NCI-H510A treated with DMSO at 0.1 percent for 48 hours (cell line): ENCODE data around the gene CELSR2.
"Not testable (repeated sequence)": the region's sequence is repeated elsewhere in the genome, so short reads cannot be mapped to it uniquely, and the experiment has no call there.

Source experiments
- DNase-seq: peaks from one replicate; lab custom pipeline; 2025; lab: John Stamatoyannopoulos, UW

CELSR2 gene, protein sequence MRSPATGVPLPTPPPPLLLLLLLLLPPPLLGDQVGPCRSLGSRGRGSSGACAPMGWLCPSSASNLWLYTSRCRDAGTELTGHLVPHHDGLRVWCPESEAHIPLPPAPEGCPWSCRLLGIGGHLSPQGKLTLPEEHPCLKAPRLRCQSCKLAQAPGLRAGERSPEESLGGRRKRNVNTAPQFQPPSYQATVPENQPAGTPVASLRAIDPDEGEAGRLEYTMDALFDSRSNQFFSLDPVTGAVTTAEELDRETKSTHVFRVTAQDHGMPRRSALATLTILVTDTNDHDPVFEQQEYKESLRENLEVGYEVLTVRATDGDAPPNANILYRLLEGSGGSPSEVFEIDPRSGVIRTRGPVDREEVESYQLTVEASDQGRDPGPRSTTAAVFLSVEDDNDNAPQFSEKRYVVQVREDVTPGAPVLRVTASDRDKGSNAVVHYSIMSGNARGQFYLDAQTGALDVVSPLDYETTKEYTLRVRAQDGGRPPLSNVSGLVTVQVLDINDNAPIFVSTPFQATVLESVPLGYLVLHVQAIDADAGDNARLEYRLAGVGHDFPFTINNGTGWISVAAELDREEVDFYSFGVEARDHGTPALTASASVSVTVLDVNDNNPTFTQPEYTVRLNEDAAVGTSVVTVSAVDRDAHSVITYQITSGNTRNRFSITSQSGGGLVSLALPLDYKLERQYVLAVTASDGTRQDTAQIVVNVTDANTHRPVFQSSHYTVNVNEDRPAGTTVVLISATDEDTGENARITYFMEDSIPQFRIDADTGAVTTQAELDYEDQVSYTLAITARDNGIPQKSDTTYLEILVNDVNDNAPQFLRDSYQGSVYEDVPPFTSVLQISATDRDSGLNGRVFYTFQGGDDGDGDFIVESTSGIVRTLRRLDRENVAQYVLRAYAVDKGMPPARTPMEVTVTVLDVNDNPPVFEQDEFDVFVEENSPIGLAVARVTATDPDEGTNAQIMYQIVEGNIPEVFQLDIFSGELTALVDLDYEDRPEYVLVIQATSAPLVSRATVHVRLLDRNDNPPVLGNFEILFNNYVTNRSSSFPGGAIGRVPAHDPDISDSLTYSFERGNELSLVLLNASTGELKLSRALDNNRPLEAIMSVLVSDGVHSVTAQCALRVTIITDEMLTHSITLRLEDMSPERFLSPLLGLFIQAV (N-terminal part only)

DNA sequence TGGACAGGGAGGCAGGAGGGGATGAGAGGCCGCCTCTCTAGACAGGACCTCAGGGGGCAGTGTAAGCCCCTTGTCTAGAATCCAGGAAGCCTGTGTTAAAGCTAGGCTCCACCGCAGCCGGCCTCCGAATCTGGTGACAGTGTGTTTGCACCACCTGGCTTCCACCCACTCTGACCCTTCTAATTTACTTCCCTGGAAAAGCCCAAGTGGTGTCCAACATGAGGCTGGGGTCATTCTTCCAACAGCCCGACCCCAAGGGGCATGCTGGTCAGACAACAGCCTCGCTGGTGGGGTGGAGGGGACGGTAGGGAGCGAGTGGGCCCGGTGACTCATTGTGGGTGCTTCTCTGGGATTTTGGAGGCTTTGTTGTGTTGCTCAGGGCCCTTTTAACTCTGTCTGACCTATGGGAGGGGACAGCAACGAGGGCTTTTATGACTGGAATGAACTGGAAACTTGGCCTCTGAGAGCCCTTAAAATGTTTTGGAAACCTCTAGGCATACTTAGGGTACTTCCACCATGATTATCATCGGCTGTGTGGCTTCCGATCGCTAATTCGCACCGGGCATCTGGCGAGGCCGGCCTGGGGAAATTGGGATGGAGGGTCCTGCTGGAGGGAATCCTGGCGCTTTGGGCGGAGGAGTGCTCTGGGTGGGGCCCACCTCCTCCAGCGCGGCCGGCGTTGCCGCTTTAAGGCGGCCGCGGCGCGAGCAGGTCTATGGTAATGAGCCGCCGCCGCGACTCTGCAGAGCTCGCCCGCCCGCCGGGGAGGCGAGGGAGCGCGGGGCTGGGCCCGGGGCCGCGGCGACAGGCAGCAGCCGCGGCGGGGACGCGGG lies at the start of gene CELSR2:
CELSR2 (plus strand) TSS at position 743 of the 833 bp plus-strand sequence. CDS start 541 bp downstream, outside the sequence.
- DNase-seq: peak; percentile 38

DNA sequence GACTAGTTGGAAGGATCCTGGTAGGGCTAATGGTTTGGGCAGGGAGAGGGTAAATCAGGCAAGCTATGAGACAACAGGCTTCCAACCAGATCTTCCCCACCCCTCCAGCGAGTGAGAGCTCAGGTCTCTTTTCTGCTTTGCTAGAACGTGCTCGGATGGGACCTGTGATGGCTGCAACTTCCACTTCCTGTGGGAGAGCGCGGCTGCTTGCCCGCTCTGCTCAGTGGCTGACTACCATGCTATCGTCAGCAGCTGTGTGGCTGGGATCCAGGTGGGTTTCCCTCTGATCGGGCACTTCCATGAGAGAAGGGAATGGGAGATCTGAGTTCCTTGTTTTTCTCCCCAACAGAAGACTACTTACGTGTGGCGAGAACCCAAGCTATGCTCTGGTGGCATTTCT lies 49.6 kb upstream of the CELSR2 start:
- DNase-seq: no peak

DNA sequence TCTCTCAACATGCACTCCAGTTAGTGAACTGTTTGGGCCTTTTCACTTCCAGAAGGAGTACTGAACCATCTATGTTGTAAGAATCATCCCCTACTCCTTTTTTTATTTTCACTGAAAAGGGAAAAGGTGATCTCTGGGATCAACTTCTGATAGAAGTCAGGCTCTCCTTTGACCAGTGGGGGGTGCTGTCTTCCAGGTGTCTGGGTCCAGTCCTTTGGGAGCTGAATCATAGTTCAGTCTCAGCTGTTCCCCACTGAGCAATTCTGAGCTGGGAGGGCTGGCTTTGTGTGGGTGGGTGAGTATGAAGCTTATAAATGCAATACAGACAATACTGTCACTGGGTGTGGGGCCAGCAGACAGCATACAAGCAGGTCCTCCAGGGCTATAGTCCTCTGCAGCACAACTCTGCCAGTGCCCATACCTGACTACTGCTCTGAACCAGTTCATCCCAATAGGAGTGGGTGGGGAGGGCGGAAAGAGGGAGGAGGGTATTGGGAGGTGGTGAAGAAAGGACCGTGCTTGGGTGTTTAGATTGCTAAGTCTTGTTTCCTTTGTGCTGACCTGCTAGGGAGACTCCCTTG lies 48.1 kb upstream of the CELSR2 start:
- DNase-seq: no peak

DNA sequence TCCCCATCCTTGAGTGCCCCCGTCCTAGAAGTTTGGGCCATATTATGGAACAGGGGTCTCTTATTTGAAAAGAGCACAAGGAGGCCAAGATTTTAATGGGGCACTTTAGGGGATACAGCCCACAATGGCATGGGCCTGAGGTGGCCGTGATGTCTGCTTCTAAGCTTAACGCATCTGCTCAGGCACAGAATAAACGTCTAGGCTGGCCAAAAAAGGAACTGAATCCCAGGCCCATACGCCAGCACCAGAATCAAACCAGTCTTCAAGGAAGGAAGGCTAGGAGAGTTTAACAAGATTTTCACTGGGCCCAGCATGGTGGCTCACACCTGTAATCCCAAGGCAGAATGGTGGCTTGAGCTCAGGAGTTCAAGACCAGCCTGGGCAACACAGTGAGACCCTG lies 44.9 kb upstream of the CELSR2 start:
- DNase-seq: no peak

DNA sequence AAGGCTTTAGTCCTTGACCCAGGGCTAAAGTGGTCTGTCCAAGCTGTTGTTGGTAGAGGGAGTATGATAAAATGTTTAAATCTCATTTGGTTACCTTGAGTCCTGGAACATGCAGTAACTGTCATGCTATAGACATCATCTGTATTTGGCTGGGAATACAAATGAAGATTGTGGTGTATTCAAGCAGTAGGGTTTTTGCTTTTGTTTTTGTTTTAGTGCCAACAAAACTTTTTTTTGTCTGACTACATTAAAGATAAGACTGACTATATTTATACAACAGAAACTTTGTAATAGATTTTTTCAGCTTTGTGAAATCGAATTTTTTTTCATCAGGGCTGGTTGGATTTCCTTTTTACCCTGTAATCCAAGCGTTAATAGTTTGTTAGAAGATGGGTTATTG lies 43.0 kb upstream of the CELSR2 start:
- no peak for DNase-seq

DNA sequence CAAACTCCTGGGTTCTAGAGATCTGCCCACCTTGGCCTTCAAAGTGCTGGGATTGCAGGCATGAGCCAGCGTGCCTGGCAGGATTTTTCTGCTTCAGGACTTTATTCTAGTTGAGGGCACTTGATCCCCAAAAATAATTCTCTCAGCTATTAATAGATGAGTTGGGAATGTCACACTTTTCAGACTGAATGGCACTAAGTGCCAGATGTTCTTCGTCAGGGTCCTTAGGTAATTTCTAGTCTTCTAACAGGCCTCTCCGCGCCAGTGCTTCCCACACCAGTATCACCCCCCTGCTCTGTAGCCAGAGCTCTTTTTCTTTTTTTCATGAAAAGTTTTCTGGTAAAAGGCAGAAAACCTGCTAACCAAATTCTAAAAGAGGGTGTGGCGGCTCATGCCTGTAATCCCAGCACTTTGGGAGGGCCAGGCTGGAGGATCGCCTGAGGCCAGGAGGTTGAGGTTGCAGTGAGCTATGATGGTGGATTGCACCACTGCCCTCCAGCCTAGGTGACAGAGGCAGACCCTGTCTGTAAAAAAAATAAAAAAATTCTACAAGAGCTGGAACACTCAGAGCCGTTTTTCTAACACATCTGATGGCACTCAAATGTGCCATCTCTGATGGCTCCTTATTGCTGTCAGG lies 41.8 kb upstream of the CELSR2 start:
- no peak for DNase-seq

DNA sequence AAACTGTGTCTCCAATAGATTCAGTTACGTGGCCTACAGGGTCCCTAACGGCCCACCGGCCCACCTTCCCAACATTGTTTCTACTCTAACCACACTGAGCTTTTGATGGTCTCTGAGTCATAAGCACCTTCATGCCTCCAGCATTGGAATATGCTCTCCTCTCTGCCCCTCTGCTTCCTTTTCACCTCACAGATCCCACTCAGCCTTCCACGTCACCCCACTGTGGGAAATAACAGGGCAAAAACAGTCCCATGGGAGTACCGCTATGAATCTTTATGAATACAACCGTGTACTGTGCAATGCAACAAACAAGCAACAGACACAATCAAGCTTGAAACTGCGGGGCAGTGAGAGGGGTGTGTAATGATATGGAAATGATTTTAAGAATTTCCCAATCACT lies 40.9 kb upstream of the CELSR2 start:
- DNase-seq: no peak

DNA sequence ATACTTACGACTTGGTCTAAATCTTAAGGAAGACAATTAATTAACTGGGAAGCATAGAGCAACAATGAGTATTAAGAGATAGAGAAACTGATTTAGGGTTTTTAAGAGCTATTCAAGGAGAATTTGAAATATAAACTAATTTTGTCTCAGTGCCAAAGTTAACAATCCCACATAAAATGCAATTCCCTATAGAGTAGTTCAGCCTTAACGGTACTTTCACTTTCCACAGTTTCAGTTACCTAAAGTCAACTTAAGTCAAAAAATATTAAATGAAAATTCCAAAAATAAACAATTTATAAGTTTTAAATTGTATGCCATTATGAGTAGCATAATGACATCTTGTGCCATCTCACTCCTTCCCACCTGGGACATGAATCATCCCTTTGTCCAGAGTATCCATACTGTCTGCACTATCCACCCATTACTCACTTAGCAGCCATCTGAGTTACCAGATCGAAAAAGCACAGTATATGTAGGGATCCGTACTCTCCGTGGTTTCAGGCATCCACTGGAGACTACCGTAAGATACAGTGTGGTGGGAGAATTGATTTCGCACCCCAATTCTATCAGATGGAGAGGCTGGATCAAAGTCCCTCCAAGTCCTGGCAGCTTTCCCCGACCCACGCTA lies 40.4 kb upstream of the CELSR2 start:
- no peak for DNase-seq

DNA sequence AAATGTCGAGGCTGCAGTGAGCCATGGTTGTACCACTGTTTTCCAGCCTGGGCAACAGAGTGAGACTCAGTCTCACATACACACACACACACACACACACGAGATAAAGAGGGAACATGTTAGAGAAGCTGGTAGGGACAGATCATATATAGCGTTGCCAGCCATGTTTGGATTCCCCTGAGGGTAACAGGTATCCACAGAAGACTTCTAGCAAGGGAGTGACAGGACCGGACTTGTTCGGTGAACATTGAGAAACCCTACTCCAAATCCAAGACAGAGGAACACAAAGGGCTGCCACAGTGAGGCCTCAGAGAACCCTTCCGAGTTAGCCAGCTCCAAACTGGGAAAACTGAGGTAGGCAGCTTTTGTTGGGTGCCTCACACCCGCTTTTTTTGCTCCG lies 39.3 kb upstream of the CELSR2 start:
- DNase-seq: no peak

DNA sequence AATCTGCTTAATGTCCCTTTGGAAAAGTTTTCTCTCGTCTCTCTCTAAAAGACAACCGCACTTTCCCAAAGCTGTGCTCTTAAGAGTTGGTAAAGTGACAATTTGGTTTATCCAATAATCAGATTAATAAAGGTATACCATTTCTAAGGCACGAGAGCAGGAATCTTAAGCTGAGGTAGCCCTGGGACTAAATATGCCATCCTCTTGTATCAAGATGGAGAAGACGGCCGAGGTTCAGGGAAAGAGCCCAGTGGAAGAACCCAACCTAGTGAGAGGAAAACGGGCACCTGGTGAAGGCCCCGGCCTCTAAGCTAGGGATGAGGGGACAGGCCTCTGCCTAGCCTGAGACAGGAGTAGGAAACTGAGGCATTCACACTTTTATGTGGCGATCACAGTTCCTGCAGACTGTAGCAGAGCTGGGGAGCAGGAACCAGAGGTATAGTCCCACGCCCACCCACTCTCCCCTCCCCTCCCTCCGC lies 36.0 kb upstream of the CELSR2 start:
- peak; percentile 51 for DNase-seq

DNA sequence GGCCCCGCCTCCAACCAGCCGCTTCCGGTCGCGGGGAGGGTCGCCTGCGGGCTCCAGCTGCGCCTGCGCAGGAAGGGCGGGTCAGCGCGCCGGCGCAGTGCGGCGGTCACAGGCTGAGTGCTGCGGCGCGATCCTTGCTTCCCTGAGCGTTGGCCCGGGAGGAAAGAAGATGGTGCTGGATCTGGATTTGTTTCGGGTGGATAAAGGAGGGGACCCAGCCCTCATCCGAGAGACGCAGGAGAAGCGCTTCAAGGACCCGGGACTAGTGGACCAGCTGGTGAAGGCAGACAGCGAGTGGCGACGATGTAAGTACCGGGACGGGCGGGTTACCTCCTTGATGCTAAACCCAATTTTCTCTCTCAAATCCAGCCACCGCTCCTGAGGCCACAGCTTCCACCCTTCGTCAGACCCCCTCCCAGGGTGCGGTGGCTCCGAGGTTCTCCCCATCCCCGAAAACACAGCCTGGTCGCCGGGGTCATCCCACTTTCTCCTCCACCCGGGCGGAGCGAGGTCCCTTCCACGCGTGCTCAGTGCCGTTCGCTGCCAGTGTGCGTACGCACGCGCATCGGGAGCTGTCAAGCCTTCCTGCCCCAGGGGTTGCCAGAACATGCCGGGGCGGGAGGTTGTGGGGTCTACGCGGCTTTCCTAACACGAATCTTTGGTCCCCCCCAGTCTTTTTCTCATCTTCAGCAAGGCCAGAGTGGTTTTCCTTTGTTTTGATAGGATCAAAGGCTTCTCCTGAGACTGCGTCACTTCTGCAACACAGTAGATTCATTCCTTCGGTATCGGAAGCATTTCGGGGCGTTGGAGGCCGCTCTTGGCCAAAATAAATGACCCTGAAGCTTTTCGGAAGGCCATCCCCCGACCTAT lies 35.3 kb upstream of the CELSR2 start, which contains the start of gene SARS1:
SARS1 (plus strand) TSS at position 95 of the 870 bp plus-strand sequence; CDS start at position 170, 75 bp downstream.
- DNase-seq: peak; percentile 86

DNA sequence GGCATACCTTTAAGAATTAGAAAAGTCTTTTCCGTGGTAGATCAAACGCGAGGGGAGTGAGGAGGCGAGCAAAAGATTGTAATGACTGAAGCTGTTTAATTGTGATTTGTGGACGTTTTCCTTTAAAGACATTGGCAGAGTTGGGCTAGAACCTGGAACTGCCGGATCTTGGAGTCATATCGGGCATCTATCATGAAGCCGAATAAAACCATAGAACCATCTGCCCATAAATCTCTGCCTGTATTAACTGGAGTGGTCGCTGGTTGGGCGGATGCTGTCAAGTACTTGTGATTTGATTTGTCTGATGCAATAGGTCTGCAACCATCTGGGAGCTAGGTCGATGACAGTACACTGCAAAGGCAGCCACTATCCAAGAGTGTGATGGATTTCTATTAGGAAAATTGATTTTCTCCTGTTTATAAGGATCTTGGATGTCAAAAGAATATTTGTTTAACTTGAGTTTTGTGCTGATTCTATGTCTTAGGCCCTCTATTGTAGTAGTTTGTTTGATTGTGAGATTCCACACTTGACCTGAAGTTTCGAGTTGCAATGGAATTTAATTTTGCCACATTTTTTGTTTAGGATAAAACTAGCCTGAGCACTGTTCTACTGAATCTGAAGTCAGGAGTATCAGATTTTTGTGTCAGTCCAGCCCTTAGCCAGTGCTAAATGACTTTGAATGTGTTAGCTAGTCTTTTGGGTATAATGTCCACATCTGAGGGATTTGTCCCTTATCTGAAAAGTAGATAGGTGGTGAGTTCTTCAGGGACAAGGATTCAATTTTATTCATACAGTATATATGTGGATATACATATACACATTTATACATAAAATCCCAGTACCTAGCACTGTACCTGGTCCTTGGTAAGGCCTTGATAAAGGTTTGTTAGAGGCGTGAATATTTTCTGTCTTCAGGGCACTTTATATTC lies 34.4 kb upstream of the CELSR2 start:
- peak; percentile 64 for DNase-seq

DNA sequence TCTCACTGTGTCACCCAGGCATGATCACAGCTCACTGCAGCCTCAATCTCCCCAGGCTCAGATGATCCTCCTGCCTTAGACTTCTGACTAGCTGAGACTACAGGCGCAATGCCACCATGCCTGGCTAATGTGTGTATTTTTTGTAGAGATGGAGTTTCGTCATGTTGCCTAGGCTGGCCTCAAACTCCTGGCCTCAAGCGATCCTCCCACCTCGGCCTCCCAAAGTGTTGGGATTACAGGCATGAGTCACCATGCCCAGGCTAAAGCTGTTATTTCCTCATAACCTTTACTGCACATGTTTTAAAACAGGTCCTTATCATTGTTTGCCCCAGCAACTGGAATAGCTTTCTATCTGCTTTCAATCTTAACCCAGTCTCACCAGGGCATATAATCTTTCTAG lies 32.7 kb upstream of the CELSR2 start:
- DNase-seq: no peak

DNA sequence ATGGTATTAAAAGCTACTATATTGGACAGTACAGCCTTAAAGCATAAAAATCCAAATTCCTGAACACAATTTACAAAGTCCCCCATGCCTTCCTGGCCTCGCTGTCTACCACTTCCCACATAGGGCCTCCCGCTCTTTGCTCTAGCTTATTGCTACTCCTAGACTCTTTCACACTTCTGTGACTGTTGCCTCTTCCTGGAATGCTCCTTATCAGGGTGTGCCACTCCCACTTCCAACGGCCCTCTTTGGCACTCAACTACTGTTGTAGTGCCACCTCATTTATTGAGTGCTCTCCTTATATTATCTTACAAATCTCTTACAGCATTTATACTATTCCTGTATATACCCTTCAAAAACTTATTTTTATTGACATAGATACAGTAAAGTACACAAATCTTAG lies 30.8 kb upstream of the CELSR2 start:
- DNase-seq: no peak

DNA sequence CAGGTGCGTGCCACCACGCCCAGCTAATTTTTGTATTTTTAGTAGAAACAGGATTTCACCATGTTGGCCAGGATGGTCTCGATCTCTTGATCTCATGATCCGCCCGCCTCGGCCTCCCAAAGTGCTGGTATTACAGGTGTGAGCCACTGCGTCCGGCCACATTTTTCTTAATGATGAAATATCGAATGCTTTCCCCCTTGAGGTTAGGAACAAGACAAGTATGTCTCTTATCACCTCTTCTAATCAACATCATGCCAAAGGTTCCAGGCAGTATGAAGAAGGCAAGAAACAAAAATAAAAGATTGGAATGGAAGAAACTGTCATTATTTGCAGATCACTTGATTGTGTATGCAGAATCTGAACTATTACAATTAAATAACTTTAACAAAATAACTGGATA lies 28.1 kb upstream of the CELSR2 start:
- DNase-seq: not testable (repeated sequence)

DNA sequence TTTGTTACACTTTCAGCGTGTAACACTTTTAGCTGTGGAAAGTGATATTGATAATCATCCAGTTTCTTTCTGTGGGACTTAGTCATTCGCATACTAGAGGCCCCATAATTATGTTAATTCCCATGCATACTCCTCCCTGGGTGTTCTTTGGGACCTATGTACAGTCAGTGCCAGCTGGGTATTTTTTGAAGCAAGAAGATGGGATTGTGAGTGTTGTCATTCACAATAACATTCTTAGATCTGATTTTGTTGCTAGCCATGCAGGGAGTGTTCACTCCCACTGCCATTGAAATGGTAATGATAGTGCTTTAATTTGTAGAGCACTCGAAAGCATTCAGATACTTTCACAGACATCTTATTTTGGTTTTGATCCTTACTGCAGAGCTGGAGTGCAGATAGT lies 24.0 kb upstream of the CELSR2 start:
- DNase-seq: no peak

DNA sequence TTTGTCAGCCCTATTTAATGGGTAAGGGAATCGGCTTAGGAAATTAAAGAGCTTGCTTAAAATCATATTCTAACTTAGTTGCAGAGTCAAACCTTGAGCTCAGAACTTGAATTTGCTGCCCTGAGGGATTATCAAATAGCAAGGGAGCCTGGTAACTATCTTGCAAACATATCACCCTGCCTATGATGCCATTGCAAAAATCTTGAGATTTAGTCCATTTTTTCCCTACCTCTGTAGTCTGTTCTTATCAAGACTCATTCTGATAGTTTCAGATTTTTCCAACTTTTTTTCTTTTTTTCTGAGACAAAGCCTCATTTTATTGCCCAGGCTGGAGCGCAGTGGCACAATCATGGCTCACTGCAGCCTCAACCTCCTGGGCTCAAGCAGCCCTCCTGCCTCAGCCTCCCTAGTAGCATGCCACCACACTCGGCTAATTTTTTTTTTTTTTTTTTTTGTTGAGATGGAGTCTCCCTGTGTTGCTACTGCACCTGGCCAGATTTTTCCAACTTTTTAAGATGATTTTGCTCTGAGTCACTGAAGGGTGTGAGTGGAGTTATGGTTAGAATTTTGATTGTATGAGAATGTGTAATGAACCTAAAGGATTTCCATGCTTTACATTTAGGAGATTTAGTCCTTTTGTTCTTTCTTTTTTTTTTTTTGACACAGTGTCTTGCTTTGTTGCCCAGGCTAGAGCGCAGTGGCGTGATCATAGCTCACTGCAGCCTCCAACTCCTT lies 23.5 kb upstream of the CELSR2 start:
- no peak for DNase-seq
